ENCODE measurements around the gene GPR39. TPM values are rescaled to one million over a fixed set of nuclear protein-coding genes. Genes with fewer than 3 reads are reported as not detected.

The GPR39 gene
- total RNA-seq, 1 experiment from 2014 or later = 0.50 TPM

GRCh38 chr2:132671151-132671835, 254.7 kb downstream of the GPR39 start:
- H3K23ac ChIP-seq (ENCODE audit: insufficient read length, low read depth, low read length) = no peak overlapping the region
- TF ChIP-seq CTCF (conservative IDR thresholded peaks at IDR 0.05) = no peak
- peak; percentile 78 for DNase-seq
- H4K5ac ChIP-seq (ENCODE audit: insufficient read length, low read depth, low read length) = no peak overlapping the region
- H3K4me2 ChIP-seq (ENCODE audit: insufficient read depth, insufficient read length, low read length) = peak overlapping the region; percentile 87
- no peak overlapping the region for H2BK12ac ChIP-seq (ENCODE audit: insufficient read length, low read depth, low read length)
- H4K20me1 ChIP-seq (ENCODE audit: control insufficient read depth, insufficient read depth, insufficient read length) = no peaks in the 10 kb centered on the region
- Mint-ChIP-seq H3K4me1 (peaks cover 15 to 16% of the 10 kb centered on the region in 2 experiments), H3K36me3 (ENCODE audit: insufficient read depth in 1 of 3, low read depth in 3 of 3) (no peaks in the 10 kb centered on the region; a peak in 1 of 7 replicates), H3K4me3 (peak overlapping the region; percentile 77 to 93), H3K9me3 (peaks cover 0 to 2% of the 10 kb centered on the region in 2 experiments; a peak in 2 of 5 replicates), H3K27me3 (ENCODE audit: low read depth) (peaks cover 67% of the 10 kb centered on the region), H3K27ac (peak overlapping the region in 1 of 3 experiments; percentile 95; a peak in 1 of 7 replicates)
- no CpG with 5 or more reads among the region's 23 CpGs for WGBS (ENCODE audit: extremely low coverage, insufficient read length, low lambda C conversion rate)
- no peak overlapping the region for H3K27ac ChIP-seq (ENCODE audit: insufficient read length, low read depth, low read length)
- no peak overlapping the region for H2BK15ac ChIP-seq (ENCODE audit: low read depth, low read length)
- H3K23me2 ChIP-seq (ENCODE audit: insufficient read length, low read depth, low read length, poor library complexity, severe bottlenecking) = peaks cover 30% of the 10 kb centered on the region
- H4K8ac ChIP-seq (replicated peaks; ENCODE audit: insufficient read length, low read depth, low read length) = no peak overlapping the region
- no peak overlapping the region for H3K9ac ChIP-seq (ENCODE audit: extremely low read depth, insufficient read length, low read length)
- H3K79me1 ChIP-seq (ENCODE audit: insufficient read depth, low read depth, low read length, poor library complexity, severe bottlenecking) = no peaks in the 10 kb centered on the region
- H3K4ac ChIP-seq (ENCODE audit: low read depth, low read length) = no peak overlapping the region
- H3K79me2 ChIP-seq (ENCODE audit: insufficient read depth, low read length) = no peaks in the 10 kb centered on the region
- no peak overlapping the region for H3K56ac ChIP-seq (ENCODE audit: insufficient read length, low read depth, low read length)
- no peak overlapping the region for H2AFZ ChIP-seq (ENCODE audit: low read length)
- no peak overlapping the region for H2BK120ac ChIP-seq (ENCODE audit: low read depth, low read length, poor library complexity, severe bottlenecking)
- H3K9me3 ChIP-seq (ENCODE audit: control insufficient read depth, low read depth, low read length) = no peaks in the 10 kb centered on the region
- no peak overlapping the region for H4K91ac ChIP-seq (ENCODE audit: insufficient read length, low read depth, low read length)
- H2AK5ac ChIP-seq (ENCODE audit: insufficient read length, low read length) = no peak overlapping the region
- H2BK5ac ChIP-seq (ENCODE audit: insufficient read length, low read length) = no peak overlapping the region
- H3K27me3 ChIP-seq (ENCODE audit: insufficient read depth, low read length) = peaks cover 23% of the 10 kb centered on the region; the same call in 1 of the 2 replicates
- no peak overlapping the region; the same call in 1 of the 2 replicates for H3K14ac ChIP-seq (ENCODE audit: insufficient read depth, low read length)
- no peak overlapping the region for H3K18ac ChIP-seq (ENCODE audit: insufficient read length, low read depth, low read length)
- no peaks in the 10 kb centered on the region for H3K4me1 ChIP-seq (ENCODE audit: insufficient read depth, low read length)
- no peak overlapping the region for H2BK20ac ChIP-seq (ENCODE audit: low read depth, low read length, poor library complexity, severe bottlenecking)
- no peak overlapping the region for H3T11ph ChIP-seq (ENCODE audit: low read length)

Data from H9 (cell line).